ENCODE results near the gene HID1. TPM values are rescaled to one million over a fixed set of nuclear protein-coding genes. Genes with fewer than 3 reads are reported as not detected.

HID1 gene
- total RNA-seq, 1 experiment from 2014 or later, result 43.8 TPM

DNA sequence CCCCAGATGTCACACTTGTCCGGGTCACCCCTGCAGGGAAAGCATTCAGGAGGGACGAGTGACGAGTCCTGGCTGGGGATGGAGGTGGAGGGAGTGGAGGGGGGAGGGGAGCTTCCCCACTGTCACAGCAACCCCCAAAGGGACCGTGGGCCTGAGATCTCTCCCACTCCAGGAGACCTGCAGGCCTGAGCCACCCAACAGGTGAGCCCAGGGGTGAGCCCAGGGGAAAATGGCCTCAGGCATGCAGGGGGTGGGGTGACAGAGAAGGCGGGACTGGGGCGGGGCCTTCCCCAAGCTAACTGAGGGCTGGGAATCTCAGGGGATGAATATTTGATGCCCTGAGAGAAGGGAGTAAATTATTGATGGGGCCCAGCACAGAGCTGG lies 51.9 kb downstream of the HID1 start:
- BruUV-seq (replicated peaks), result no TSS peak
- no peak overlapping the region for H3K9ac ChIP-seq (ENCODE audit: low read length)
- H3K9me2 ChIP-seq (ENCODE audit: insufficient read depth), result no peaks in the 10 kb centered on the region
- ChIA-PET POLR2A (no interaction called here), RAD21 (ENCODE audit: low non-redundant PET in 1 of 2, low total read pairs in 2 of 2, uncharacterized antibody in 2 of 2, unreplicated experiment in 2 of 2) (no interaction called here), CTCF (interaction anchor here (1.1 kb wide), 1 partner anchor 40 kb away, joined by 3 read pairs; no protein-coding TSS in a partner anchor)
- no peak overlapping the region for H2AFZ ChIP-seq (ENCODE audit: low read depth, low read length, poor library complexity, severe bottlenecking)
- H3K36me3 ChIP-seq (ENCODE audit: control insufficient read depth in 1 of 2, insufficient read depth in 2 of 2, low read length in 2 of 2), result peaks cover 0 to 2% of the 10 kb centered on the region in 2 experiments; a peak in 1 of 4 replicates
- DNase-seq (ENCODE audit: low read depth, low spot score) (no peak), ATAC-seq (peak; percentile 39)
- H3K4me2 ChIP-seq (ENCODE audit: low read length), result no peak overlapping the region
- H3K4me1 ChIP-seq (ENCODE audit: control insufficient read depth in 1 of 2, insufficient read depth in 2 of 2, low read length in 2 of 2), result peaks cover 16 to 34% of the 10 kb centered on the region in 2 experiments
- H3K27ac ChIP-seq (ENCODE audit: low read depth, low read length), result no peak overlapping the region; the same call in 1 of the 2 replicates
- H3K79me2 ChIP-seq (ENCODE audit: insufficient read depth, low read length), result no peaks in the 10 kb centered on the region
- TF ChIP-seq JUND (IDR thresholded peaks at IDR 0.05) (no peak), EZH2phosphoT487 (IDR thresholded peaks at IDR 0.05; ENCODE audit: borderline replicate concordance) (no peak), ZNF274 (IDR thresholded peaks at IDR 0.05; ENCODE audit: low read depth, low read length) (no peak), CEBPB (IDR thresholded peaks at IDR 0.05; ENCODE audit: low read depth) (no peak), SIN3A (IDR thresholded peaks at IDR 0.05; ENCODE audit: low read depth) (no peak), ZFX (IDR thresholded peaks at IDR 0.05) (no peak), EGR1 (IDR thresholded peaks at IDR 0.05; ENCODE audit: low read depth) (no peak), SP1 (IDR thresholded peaks at IDR 0.05; ENCODE audit: low read depth) (no peak), POLR2A (IDR thresholded peaks at IDR 0.05; ENCODE audit: borderline replicate concordance, extremely low read depth, insufficient read depth, insufficient read length) (no peak), YY1 (IDR thresholded peaks at IDR 0.05; ENCODE audit: extremely low read depth, insufficient replicate concordance, low read depth, low read length) (no peak), TCF7L2 (IDR thresholded peaks at IDR 0.05; ENCODE audit: borderline replicate concordance, extremely low read depth, insufficient read depth, insufficient read length) (no peak), EZH2 (IDR thresholded peaks at IDR 0.05) (no peak), FOSL1 (IDR thresholded peaks at IDR 0.05; ENCODE audit: low read depth) (no peak), CBX3 (IDR thresholded peaks at IDR 0.05; ENCODE audit: low read depth) (no peak), RAD21 (IDR thresholded peaks at IDR 0.05; ENCODE audit: low read depth) (no peak), SRF (IDR thresholded peaks at IDR 0.05; ENCODE audit: low read depth) (no peak)
- TF ChIP-seq, protein P1, sequence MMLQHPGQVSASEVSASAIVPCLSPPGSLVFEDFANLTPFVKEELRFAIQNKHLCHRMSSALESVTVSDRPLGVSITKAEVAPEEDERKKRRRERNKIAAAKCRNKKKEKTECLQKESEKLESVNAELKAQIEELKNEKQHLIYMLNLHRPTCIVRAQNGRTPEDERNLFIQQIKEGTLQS (IDR thresholded peaks at IDR 0.05), result no peak
- TF ChIP-seq, protein P2, sequence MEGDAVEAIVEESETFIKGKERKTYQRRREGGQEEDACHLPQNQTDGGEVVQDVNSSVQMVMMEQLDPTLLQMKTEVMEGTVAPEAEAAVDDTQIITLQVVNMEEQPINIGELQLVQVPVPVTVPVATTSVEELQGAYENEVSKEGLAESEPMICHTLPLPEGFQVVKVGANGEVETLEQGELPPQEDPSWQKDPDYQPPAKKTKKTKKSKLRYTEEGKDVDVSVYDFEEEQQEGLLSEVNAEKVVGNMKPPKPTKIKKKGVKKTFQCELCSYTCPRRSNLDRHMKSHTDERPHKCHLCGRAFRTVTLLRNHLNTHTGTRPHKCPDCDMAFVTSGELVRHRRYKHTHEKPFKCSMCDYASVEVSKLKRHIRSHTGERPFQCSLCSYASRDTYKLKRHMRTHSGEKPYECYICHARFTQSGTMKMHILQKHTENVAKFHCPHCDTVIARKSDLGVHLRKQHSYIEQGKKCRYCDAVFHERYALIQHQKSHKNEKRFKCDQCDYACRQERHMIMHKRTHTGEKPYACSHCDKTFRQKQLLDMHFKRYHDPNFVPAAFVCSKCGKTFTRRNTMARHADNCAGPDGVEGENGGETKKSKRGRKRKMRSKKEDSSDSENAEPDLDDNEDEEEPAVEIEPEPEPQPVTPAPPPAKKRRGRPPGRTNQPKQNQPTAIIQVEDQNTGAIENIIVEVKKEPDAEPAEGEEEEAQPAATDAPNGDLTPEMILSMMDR (IDR thresholded peaks at IDR 0.05 in 2 of 3, conservative IDR thresholded peaks at IDR 0.05 in 1 of 3; ENCODE audit: borderline replicate concordance in 1 of 3, insufficient read depth in 1 of 3, low read depth in 2 of 3, low read length in 2 of 3), result no peak
- TF ChIP-seq, protein P3, sequence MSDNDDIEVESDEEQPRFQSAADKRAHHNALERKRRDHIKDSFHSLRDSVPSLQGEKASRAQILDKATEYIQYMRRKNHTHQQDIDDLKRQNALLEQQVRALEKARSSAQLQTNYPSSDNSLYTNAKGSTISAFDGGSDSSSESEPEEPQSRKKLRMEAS (IDR thresholded peaks at IDR 0.05), result no peak
- TF ChIP-seq, protein P4, sequence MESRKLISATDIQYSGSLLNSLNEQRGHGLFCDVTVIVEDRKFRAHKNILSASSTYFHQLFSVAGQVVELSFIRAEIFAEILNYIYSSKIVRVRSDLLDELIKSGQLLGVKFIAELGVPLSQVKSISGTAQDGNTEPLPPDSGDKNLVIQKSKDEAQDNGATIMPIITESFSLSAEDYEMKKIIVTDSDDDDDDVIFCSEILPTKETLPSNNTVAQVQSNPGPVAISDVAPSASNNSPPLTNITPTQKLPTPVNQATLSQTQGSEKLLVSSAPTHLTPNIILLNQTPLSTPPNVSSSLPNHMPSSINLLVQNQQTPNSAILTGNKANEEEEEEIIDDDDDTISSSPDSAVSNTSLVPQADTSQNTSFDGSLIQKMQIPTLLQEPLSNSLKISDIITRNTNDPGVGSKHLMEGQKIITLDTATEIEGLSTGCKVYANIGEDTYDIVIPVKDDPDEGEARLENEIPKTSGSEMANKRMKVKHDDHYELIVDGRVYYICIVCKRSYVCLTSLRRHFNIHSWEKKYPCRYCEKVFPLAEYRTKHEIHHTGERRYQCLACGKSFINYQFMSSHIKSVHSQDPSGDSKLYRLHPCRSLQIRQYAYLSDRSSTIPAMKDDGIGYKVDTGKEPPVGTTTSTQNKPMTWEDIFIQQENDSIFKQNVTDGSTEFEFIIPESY (IDR thresholded peaks at IDR 0.05; ENCODE audit: extremely low read depth, insufficient replicate concordance, low read length), result no peak
- H4K20me1 ChIP-seq (ENCODE audit: insufficient read depth), result no peaks in the 10 kb centered on the region
- peaks cover 4% of the 10 kb centered on the region; the same call in 1 of the 2 replicates for H3K27me3 ChIP-seq (ENCODE audit: insufficient read depth, low read length)
- intact Hi-C loops (cut with micrococcal nuclease), result no loop called here
- H3K9me3 ChIP-seq (ENCODE audit: control insufficient read depth in 1 of 2, insufficient read depth in 1 of 2, low read depth in 1 of 2, low read length in 2 of 2), result no peaks in the 10 kb centered on the region
- no peak overlapping the region for H3K4me3 ChIP-seq (replicated peaks in 1 of 2; ENCODE audit: low read depth in 1 of 2, low read length in 2 of 2)
